Measurements from ENCODE around the gene ABCC12.

DNA sequence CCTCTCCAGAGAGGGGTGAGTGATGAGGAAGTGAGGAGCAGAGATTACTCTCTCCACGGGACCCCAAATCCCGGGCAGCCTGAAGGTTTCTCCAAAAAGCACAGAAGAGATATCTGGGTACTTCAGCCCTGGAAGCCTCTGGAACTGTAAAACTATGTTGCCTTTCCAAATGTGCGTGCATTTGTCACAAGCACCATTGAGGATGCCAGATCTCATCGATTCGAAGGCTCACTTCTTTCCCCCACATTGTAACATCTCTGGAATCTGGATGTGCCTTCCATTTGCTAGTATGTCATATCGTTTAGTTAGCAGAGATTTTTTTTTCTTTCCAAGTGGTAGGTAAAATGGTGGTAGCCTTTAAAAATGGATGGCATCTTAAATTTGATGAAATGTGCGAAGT lies 45.8 kb downstream of the ABCC12 start:
- TF ChIP-seq, protein P1, sequence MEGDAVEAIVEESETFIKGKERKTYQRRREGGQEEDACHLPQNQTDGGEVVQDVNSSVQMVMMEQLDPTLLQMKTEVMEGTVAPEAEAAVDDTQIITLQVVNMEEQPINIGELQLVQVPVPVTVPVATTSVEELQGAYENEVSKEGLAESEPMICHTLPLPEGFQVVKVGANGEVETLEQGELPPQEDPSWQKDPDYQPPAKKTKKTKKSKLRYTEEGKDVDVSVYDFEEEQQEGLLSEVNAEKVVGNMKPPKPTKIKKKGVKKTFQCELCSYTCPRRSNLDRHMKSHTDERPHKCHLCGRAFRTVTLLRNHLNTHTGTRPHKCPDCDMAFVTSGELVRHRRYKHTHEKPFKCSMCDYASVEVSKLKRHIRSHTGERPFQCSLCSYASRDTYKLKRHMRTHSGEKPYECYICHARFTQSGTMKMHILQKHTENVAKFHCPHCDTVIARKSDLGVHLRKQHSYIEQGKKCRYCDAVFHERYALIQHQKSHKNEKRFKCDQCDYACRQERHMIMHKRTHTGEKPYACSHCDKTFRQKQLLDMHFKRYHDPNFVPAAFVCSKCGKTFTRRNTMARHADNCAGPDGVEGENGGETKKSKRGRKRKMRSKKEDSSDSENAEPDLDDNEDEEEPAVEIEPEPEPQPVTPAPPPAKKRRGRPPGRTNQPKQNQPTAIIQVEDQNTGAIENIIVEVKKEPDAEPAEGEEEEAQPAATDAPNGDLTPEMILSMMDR (IDR thresholded peaks at IDR 0.05; ENCODE audit: low read depth, low read length, missing input control) = no peak
- TF ChIP-seq, protein P2, sequence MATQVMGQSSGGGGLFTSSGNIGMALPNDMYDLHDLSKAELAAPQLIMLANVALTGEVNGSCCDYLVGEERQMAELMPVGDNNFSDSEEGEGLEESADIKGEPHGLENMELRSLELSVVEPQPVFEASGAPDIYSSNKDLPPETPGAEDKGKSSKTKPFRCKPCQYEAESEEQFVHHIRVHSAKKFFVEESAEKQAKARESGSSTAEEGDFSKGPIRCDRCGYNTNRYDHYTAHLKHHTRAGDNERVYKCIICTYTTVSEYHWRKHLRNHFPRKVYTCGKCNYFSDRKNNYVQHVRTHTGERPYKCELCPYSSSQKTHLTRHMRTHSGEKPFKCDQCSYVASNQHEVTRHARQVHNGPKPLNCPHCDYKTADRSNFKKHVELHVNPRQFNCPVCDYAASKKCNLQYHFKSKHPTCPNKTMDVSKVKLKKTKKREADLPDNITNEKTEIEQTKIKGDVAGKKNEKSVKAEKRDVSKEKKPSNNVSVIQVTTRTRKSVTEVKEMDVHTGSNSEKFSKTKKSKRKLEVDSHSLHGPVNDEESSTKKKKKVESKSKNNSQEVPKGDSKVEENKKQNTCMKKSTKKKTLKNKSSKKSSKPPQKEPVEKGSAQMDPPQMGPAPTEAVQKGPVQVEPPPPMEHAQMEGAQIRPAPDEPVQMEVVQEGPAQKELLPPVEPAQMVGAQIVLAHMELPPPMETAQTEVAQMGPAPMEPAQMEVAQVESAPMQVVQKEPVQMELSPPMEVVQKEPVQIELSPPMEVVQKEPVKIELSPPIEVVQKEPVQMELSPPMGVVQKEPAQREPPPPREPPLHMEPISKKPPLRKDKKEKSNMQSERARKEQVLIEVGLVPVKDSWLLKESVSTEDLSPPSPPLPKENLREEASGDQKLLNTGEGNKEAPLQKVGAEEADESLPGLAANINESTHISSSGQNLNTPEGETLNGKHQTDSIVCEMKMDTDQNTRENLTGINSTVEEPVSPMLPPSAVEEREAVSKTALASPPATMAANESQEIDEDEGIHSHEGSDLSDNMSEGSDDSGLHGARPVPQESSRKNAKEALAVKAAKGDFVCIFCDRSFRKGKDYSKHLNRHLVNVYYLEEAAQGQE (IDR thresholded peaks at IDR 0.05) = no peak
- no peak for TF ChIP-seq JUND (IDR thresholded peaks at IDR 0.05)
